ENCODE measurements around the gene BRI3BP.

BRI3BP gene

DNA sequence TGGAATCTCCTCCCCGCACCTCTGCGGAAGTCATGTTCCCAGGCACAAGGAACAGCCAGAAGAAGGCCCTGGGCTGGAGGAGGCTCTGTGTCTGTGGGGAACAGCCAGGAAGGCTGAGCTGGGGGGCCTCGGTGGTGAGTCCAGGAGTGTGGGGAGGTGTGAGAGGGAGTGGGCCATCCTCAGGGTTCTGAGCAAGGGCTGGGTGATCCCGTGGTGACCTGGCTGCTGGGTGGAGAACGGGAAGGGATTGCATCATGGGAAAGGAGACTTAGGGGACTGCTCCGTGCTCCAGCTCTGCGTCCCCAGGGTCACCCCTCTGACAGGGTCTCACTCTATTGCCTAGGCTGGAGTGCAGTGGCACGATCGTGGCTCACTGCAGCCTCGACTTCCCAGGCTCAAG is 85.6 kb downstream of the BRI3BP start:
- Histone ChIP-seq H3K4me3 (ENCODE audit: low read length, poor library complexity, severe bottlenecking) (no peak overlapping the region), H3K4me2 (ENCODE audit: low read depth, low read length, poor library complexity, severe bottlenecking) (no peak overlapping the region), H2AFZ (ENCODE audit: low read length) (no peak overlapping the region), H3K27me3 (ENCODE audit: insufficient read depth, low read length, poor library complexity, severe bottlenecking) (no peaks in the 10 kb centered on the region), H3K9ac (ENCODE audit: low read depth, low read length, poor library complexity, severe bottlenecking) (no peak overlapping the region), H3F3A (ENCODE audit: low read depth) (no peaks in the 10 kb centered on the region), H3K36me3 (ENCODE audit: insufficient read depth, low read length) (peaks cover 34% of the 10 kb centered on the region; the same call in 1 of the 2 replicates), H4K20me1 (ENCODE audit: insufficient read depth, low read length, poor library complexity, severe bottlenecking) (no peaks in the 10 kb centered on the region), H3K79me2 (ENCODE audit: insufficient read depth, low read length) (no peaks in the 10 kb centered on the region), H3K9me2 (replicated peaks; ENCODE audit: low read depth, low read length) (no peaks in the 10 kb centered on the region), H3K4me1 (ENCODE audit: insufficient read depth, low read length, poor library complexity, severe bottlenecking) (no peaks in the 10 kb centered on the region), H3K9me3 (ENCODE audit: insufficient read depth, low read depth, low read length) (no peaks in the 10 kb centered on the region)
- TF ChIP-seq, protein P1, sequence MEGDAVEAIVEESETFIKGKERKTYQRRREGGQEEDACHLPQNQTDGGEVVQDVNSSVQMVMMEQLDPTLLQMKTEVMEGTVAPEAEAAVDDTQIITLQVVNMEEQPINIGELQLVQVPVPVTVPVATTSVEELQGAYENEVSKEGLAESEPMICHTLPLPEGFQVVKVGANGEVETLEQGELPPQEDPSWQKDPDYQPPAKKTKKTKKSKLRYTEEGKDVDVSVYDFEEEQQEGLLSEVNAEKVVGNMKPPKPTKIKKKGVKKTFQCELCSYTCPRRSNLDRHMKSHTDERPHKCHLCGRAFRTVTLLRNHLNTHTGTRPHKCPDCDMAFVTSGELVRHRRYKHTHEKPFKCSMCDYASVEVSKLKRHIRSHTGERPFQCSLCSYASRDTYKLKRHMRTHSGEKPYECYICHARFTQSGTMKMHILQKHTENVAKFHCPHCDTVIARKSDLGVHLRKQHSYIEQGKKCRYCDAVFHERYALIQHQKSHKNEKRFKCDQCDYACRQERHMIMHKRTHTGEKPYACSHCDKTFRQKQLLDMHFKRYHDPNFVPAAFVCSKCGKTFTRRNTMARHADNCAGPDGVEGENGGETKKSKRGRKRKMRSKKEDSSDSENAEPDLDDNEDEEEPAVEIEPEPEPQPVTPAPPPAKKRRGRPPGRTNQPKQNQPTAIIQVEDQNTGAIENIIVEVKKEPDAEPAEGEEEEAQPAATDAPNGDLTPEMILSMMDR (conservative IDR thresholded peaks at IDR 0.05; ENCODE audit: low read length), result no peak
- no peak for TF ChIP-seq EZH2phosphoT487 (IDR thresholded peaks at IDR 0.05; ENCODE audit: borderline replicate concordance)

GRCh38 chr12:125079648-125080645 is 86.5 kb downstream of the BRI3BP start:
- no peaks in the 10 kb centered on the region for H3K27me3 ChIP-seq (ENCODE audit: insufficient read depth, low read length, poor library complexity, severe bottlenecking)
- H3K79me2 ChIP-seq (ENCODE audit: insufficient read depth, low read length), result no peaks in the 10 kb centered on the region
- H3K4me3 ChIP-seq (ENCODE audit: low read length, poor library complexity, severe bottlenecking), result no peak overlapping the region
- H3K9ac ChIP-seq (ENCODE audit: low read depth, low read length, poor library complexity, severe bottlenecking), result no peak overlapping the region
- no peaks in the 10 kb centered on the region for H4K20me1 ChIP-seq (ENCODE audit: insufficient read depth, low read length, poor library complexity, severe bottlenecking)
- no peaks in the 10 kb centered on the region for H3F3A ChIP-seq (ENCODE audit: low read depth)
- no peak overlapping the region for H2AFZ ChIP-seq (ENCODE audit: low read length)
- no peak overlapping the region for H3K4me2 ChIP-seq (ENCODE audit: low read depth, low read length, poor library complexity, severe bottlenecking)
- H3K4me1 ChIP-seq (ENCODE audit: insufficient read depth, low read length, poor library complexity, severe bottlenecking), result no peaks in the 10 kb centered on the region
- no peaks in the 10 kb centered on the region for H3K9me3 ChIP-seq (ENCODE audit: insufficient read depth, low read depth, low read length)
- no peak for TF ChIP-seq EZH2phosphoT487 (IDR thresholded peaks at IDR 0.05; ENCODE audit: borderline replicate concordance)
- TF ChIP-seq, protein P1 (conservative IDR thresholded peaks at IDR 0.05; ENCODE audit: low read length), result no peak
- no peaks in the 10 kb centered on the region for H3K9me2 ChIP-seq (replicated peaks; ENCODE audit: low read depth, low read length)
- H3K36me3 ChIP-seq (ENCODE audit: insufficient read depth, low read length), result peaks cover 38% of the 10 kb centered on the region; the same call in 1 of the 2 replicates

Measured in Loucy (cell line).